Peyer's patch (tissue), 4 donors: ENCODE results near the gene CTSL.

Experiments used
- POLR2A ChIP-seq, 2 donors: fragments of 450-650 bp; IDR thresholded peaks; one replicate each; pipeline ENCODE4 v1.5.1; 2017; ENCODE audit warnings: antibody characterized with exemption in 2 of 2, mild to moderate bottlenecking in 2 of 2, moderate library complexity in 2 of 2
- TF ChIP-seq, protein P1 (sequence below), 6 experiments: fragments of 450-650 bp in 4 of 6; fragments of 200-600 bp in 2 of 6; sonication (generic) in 1 of 6; IDR thresholded peaks; one replicate each; pipeline ENCODE4 v1.5.1; 2017 to 2019; ENCODE audit warnings: antibody characterized with exemption in 6 of 6, mild to moderate bottlenecking in 3 of 6, moderate library complexity in 1 of 6

DNA sequence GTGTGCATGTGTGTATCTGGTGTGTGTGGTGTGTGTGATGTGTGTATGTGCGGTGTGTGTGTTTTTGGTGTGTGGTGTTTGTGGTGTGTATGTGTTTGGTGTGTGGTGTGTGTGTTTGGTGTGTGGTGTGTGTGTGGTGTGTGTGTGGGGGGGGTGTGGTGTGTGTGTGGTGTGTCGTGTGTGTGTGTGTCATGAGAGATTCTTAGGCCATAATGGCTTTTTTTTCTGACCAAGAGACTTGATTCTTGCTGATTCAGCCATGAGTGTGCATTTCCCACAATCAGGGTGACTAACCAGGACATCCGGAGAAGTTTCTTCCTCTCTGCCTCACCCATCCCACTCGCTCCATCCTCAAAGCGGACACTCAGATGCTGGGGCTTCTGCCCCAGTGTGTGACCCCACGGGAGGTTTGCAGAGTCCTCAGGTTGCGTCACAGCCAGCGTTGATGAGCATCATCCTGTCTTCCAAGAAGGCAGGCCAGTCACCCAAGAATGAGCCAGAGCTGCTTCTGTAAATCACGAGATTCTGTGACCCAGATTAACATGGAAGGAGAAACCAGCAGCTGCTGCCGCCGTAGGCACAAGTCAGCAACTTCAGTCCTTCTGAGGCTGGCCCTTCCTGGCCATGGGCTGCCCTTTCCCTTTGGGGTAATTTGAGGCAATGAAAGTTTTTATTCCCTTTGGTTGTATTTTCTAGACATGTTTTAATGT is 12.5 kb upstream of the CTSL start:
- TF ChIP-seq, protein P1, sequence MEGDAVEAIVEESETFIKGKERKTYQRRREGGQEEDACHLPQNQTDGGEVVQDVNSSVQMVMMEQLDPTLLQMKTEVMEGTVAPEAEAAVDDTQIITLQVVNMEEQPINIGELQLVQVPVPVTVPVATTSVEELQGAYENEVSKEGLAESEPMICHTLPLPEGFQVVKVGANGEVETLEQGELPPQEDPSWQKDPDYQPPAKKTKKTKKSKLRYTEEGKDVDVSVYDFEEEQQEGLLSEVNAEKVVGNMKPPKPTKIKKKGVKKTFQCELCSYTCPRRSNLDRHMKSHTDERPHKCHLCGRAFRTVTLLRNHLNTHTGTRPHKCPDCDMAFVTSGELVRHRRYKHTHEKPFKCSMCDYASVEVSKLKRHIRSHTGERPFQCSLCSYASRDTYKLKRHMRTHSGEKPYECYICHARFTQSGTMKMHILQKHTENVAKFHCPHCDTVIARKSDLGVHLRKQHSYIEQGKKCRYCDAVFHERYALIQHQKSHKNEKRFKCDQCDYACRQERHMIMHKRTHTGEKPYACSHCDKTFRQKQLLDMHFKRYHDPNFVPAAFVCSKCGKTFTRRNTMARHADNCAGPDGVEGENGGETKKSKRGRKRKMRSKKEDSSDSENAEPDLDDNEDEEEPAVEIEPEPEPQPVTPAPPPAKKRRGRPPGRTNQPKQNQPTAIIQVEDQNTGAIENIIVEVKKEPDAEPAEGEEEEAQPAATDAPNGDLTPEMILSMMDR (IDR thresholded peaks at IDR 0.05), result no peak
- no peak for TF ChIP-seq POLR2A (IDR thresholded peaks at IDR 0.05)
